Fibroblast of mammary gland (primary cell): ENCODE results near the gene PRR11.

Source experiments
- DNase-seq: peaks from one replicate; pipeline ENCODE4 v3.0.0-alpha.2; 2010; ENCODE audit warnings: low read depth
- H3K4me3 ChIP-seq: 2 replicates; pipeline ENCODE4 v1.5.1; 2011; ENCODE audit warnings: low read depth, mild to moderate bottlenecking, low read length, moderate library complexity; ENCODE audit not compliant: control insufficient read depth
- CTCF ChIP-seq: conservative IDR thresholded peaks from 2 replicates; pipeline ENCODE4 v1.5.1; 2011; ENCODE audit warnings: low read depth, low read length, inconsistent platforms; ENCODE audit not compliant: control insufficient read depth, insufficient read depth

PRR11 gene

DNA sequence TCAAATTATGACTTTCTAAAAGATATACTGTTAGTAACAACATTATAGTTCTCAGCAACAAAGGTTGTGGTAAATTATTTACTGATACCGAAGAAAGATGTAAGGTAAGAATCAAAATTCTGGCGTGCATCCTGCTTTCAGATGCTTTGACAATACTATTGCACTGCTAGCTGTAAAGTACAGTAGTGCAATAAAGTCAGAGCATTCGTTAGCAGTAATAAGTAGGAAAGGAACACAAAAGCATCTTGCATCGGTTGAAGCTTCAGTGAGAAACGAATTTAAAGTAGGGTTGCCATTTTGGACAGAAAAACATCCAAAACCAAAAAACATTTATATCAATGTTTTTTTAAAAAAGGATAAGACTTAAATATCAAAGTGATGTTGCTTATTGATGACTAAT, 4.5 kb upstream of the PRR11 start:
- no peak overlapping the region for H3K4me3 ChIP-seq
- DNase-seq = no peak
- no peak for TF ChIP-seq CTCF

DNA sequence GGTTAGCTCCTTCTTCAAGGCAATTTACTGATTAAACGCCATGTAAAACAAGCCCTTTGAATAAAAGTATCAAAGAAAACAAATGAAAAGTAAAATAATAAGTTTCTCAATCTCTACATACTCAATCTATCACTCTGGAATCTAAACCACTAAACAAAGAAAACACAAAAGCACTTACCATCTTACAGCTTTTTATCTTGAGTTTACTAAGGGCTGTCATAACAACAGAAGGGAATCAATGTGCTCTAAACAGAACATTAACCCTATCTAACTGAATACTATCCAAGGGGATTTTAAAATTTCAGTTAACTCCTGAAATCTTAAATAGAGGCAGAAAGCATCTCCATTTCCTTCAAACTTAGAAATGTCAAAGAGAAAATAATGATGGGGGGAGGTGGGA, 4.0 kb upstream of the PRR11 start:
- no peak overlapping the region for H3K4me3 ChIP-seq
- no peak for DNase-seq
- no peak for TF ChIP-seq CTCF

- no peak for TF ChIP-seq CTCF
- H3K4me3 ChIP-seq = peak overlapping the region; percentile 88
- DNase-seq = no peak
These were observed 2.6 kb upstream of the PRR11 start for GRCh38 chr17:59152925-59153324.

- no peak for TF ChIP-seq CTCF
- peak; percentile 50 for DNase-seq
- H3K4me3 ChIP-seq = peak overlapping the region; percentile 88
These were observed 1.2 kb upstream of the PRR11 start for GRCh38 chr17:59154292-59154720.

DNA sequence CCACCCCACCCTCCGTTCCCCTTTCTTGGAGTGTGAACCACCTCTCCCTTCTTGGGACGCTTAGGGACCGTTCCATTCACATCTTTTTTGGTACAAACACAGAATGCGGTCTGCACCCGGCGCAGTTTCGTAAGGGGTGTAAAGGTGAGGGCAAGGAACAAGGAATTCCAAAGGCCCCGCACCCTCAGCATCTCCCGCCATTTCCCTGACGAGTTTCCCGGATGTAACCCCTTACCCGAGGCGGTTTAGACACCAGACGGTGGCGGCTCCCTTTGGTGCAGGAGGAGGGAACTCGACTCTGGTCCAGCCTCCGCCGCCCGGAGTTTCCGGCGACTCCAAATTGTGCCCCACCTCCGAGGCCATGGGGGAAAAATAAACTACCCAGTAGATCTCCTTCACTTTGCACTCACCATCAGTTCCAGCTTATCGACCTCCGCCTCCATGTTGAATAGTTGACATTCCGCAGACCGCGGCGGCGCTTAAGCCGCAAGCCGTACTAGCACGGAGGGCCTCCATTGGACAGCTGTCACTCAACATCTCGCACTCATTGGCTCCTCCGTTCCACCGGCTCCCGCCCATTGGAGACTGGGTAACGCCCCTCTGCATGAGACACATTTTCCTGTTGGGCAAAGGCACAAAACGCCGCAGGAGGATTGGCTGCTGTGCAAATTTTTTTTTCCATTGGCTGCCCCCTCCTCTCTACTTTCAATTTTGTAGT, 666 bp upstream of the PRR11 start, which contains the start of gene SKA2:
SKA2 (minus strand) TSS at position 466 of the 718 bp plus-strand sequence; CDS start at position 443, 23 bp downstream.
- TF ChIP-seq CTCF = no peak
- DNase-seq = no peak
- H3K4me3 ChIP-seq = peak within 1 kb of the TSS; percentile 88

DNA sequence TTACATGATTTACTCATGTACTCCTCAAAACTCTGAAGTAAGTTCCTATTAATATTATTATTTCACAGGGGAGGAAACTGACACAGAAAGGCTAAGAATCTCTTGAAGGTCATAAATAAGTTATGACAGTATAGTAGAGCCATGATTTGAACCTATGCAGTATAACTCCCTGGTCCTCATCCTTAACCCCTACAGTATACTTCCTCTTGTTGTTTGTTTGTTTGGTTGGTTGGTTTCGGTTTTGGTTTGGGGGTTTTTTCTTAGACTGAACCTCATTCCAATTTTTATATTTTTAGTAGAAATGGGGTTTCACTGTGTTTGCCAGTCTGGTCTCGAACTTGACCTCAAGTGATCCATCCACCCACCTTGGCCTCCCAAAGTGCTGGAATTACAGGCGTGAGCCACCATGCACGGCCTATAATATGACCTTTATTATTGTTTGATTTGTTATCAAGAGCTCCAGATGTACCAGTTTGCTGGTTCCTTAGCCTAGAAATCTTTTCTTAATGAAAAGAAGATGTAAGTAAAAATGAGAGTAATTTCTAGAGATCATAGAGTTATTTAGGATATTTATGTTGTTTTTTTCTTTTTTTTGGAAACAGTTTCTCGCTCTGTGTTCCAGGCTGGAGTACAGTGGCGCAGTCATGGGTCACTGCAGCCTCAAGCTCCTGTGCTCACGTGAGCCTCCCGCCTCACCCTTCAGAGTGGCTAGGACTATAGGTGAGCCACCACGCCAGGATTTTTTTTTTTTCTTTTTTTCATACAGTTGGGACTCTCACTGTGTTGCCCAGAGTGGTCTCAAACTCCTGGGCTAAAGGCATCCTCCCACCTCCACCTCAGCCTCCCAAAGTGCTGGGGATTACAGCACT, 4.8 kb downstream of the PRR11 start:
- TF ChIP-seq CTCF = no peak

More for the DNA sequence above, 4.8 kb downstream of the PRR11 start:
- no peak overlapping the region for H3K4me3 ChIP-seq
- DNase-seq = no peak
